AG04450 (cell line): ENCODE measurements around the gene ILKAP. TPM values are rescaled to one million over a fixed set of nuclear protein-coding genes. Genes with fewer than 3 reads are reported as not detected.

Source experiments
- CTCF ChIA-PET: fragments of 300-600, 350-600 bp; formaldehyde crosslinking; extraction: SDS; loops from one replicate; lab custom pipeline; 2022; ENCODE audit warnings: antibody characterized with exemption, inconsistent platforms; lab: Charles Lee
- POLR2A ChIA-PET: fragments of 350-600 bp; formaldehyde crosslinking; extraction: SDS; loops from one replicate; lab custom pipeline; 2021; ENCODE audit warnings: antibody characterized with exemption, inconsistent platforms; lab: Yijun Ruan, JAX
- DNase-seq: peaks from one replicate; pipeline ENCODE4 v3.0.0-alpha.2; 2011; ENCODE audit warnings: low read depth, low spot score
- H3K27ac ChIP-seq: one replicate; pipeline ENCODE4 v1.5.1; 2012; ENCODE audit warnings: low read depth, low read length, control low read depth
- H3K27me3 ChIP-seq: one replicate; pipeline ENCODE4 v1.6.0; 2012; ENCODE audit warnings: low read length; ENCODE audit not compliant: control insufficient read depth, insufficient read depth
- H3K4me3 ChIP-seq: 2 replicates; pipeline ENCODE4 v1.5.1; 2011; ENCODE audit warnings: mild to moderate bottlenecking, low read depth, low read length, control low read depth
- H3K9me3 ChIP-seq: 2 replicates; pipeline ENCODE4 v1.5.1; 2012; ENCODE audit warnings: low read length; ENCODE audit not compliant: control insufficient read depth, insufficient read depth
- polyA plus RNA-seq: library from polyadenylated mRNA; depleted of rRNA; stranded (reverse); fragments of >200 nt; gene quantifications from 2 replicates; pipeline ENCODE4 v1.2.3, GENCODE V29; 2011
- TF ChIP-seq, protein P1 (sequence below): IDR thresholded peaks from 2 replicates; pipeline ENCODE4 v1.5.1; 2011; ENCODE audit warnings: low read depth, low read length, control low read depth, inconsistent platforms

ILKAP gene
- polyA plus RNA-seq, 1 experiment, result 34.9 TPM

- ChIA-PET POLR2A (no interaction called here), CTCF (no interaction called here)
- H3K4me3 ChIP-seq, result no peak overlapping the region
- peaks cover 17% of the 10 kb centered on the region for H3K27me3 ChIP-seq
- H3K27ac ChIP-seq, result no peak overlapping the region
- peaks cover 4% of the 10 kb centered on the region; the same call in 1 of the 2 replicates for H3K9me3 ChIP-seq
- TF ChIP-seq, protein P1, sequence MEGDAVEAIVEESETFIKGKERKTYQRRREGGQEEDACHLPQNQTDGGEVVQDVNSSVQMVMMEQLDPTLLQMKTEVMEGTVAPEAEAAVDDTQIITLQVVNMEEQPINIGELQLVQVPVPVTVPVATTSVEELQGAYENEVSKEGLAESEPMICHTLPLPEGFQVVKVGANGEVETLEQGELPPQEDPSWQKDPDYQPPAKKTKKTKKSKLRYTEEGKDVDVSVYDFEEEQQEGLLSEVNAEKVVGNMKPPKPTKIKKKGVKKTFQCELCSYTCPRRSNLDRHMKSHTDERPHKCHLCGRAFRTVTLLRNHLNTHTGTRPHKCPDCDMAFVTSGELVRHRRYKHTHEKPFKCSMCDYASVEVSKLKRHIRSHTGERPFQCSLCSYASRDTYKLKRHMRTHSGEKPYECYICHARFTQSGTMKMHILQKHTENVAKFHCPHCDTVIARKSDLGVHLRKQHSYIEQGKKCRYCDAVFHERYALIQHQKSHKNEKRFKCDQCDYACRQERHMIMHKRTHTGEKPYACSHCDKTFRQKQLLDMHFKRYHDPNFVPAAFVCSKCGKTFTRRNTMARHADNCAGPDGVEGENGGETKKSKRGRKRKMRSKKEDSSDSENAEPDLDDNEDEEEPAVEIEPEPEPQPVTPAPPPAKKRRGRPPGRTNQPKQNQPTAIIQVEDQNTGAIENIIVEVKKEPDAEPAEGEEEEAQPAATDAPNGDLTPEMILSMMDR, result no peak
- no peak for DNase-seq
These were observed 78.2 kb downstream of the ILKAP start for GRCh38 chr2:238125127-238125885.

- CTCF ChIA-PET, result no interaction called here
- H3K27ac ChIP-seq, result no peak overlapping the region
- TF ChIP-seq, protein P1, result no peak
- DNase-seq, result no peak
- peaks cover 23% of the 10 kb centered on the region for H3K27me3 ChIP-seq
- POLR2A ChIA-PET, result no interaction called here
- H3K4me3 ChIP-seq, result no peak overlapping the region
- peaks cover 4% of the 10 kb centered on the region; the same call in 1 of the 2 replicates for H3K9me3 ChIP-seq
These were observed 78.9 kb downstream of the ILKAP start for GRCh38 chr2:238124488-238125126.

DNA sequence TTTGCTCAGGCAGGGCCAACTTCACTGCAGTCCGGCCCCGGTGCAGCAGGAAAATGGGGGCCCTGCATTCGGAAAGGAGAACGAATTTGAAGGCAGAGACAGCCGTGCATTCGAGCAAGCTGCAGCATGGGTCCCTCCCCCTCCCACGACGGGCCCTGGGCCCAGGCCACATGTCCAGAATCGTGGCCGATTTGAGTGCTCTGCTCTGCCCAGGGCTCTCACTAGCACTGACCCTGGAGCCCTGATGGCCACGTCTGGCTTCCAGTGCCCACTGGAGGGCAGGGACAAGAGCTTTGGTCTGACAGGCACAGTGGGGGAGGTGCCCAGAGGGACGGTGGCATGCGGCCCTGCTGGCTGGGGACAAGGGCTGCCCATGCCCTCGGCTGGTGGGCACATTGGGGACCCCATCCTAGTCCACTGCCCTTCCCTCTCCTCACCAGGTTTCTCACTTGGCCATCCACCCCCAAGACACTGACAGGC is 79.5 kb downstream of the ILKAP start:
- Histone ChIP-seq H3K4me3 (no peak overlapping the region), H3K27me3 (peaks cover 25% of the 10 kb centered on the region), H3K27ac (no peak overlapping the region), H3K9me3 (peaks cover 4% of the 10 kb centered on the region; the same call in 1 of the 2 replicates)
- no peak for DNase-seq
- CTCF ChIA-PET, result no interaction called here
- TF ChIP-seq, protein P1, result no peak
- POLR2A ChIA-PET, result no interaction called here

DNA sequence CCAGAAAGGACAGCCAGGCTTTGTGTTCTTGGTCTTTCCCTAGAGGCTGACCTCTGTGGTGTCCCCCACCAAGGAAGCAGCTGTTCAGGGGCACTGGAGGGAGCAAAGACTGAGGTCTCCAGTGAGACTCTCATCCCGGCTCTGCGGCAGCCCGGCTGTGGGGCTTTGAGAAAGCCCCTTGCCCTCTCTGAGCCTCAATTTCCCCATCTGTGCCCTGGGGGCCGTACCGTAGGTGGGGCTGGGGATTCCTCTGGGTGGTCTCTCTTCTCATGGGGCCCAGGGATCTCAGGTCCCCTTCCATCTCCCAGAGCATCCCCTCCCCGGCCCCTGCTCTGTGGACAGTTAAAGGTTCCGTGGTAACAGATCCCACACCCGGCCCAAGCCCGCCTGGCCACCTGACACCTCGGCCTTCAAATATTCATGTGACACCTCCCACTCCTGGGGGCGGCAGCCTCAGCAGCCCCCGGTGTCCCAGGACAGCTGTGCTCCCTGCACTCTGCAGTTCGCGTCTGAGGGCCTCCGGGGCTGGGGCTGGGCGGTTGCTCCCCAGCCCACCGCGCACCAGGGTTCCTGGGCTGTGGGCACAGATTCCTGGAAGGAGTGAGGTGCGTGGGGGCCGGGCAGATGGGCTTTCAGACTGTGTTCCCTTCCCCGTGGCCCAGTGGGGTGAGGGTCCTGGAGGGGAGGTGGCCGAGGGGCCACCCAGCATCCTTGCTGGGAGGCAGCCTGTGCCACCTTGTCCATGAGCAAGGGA is 80.1 kb downstream of the ILKAP start:
- no peak overlapping the region for H3K27ac ChIP-seq
- H3K27me3 ChIP-seq, result peaks cover 25% of the 10 kb centered on the region
- CTCF ChIA-PET, result no interaction called here
- DNase-seq, result no peak
- POLR2A ChIA-PET, result no interaction called here
- H3K4me3 ChIP-seq, result no peak overlapping the region
- H3K9me3 ChIP-seq, result peaks cover 4% of the 10 kb centered on the region; the same call in 1 of the 2 replicates
- TF ChIP-seq, protein P1, result no peak
